GM08714 (cell line): ENCODE data around the gene RILPL1.
"Not testable (repeated sequence)": the region's sequence is repeated elsewhere in the genome, so short reads cannot be mapped to it uniquely, and the experiment has no call there.

ENCODE experiments used
- H3K4me3 ChIP-seq: fragments of 200-500 bp; sonication (Bioruptor generic); 2 replicates; pipeline ENCODE4 v1.5.1; 2014; ENCODE audit warnings: mild to moderate bottlenecking, low read length, inconsistent platforms
- ZNF274 ChIP-seq: IDR thresholded peaks from 2 replicates; pipeline ENCODE4 v1.6.1; 2012; ENCODE audit warnings: mild to moderate bottlenecking, low read depth, low read length

RILPL1 gene

DNA sequence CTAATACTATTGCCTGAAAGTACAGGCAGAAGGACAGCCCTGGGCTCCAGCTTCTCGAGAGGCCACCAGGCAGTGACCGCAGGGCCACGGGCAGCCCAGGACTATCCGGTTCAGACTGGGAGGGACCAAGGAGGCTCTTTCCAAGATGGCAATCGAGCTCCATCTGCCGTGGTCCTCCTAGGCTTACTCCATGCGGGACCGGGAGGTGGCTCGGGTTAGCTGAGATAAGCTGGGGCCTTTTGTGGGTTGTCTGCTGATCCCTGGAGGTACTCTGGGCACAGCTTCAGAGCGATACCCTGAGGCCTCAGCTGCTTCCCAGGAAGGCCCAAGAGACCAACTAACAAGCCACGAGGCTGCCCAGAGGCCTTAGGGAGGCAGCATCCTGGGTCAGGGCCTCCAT lies 42.5 kb downstream of the RILPL1 start:
- TF ChIP-seq ZNF274 = no peak
- no peak overlapping the region for H3K4me3 ChIP-seq

DNA sequence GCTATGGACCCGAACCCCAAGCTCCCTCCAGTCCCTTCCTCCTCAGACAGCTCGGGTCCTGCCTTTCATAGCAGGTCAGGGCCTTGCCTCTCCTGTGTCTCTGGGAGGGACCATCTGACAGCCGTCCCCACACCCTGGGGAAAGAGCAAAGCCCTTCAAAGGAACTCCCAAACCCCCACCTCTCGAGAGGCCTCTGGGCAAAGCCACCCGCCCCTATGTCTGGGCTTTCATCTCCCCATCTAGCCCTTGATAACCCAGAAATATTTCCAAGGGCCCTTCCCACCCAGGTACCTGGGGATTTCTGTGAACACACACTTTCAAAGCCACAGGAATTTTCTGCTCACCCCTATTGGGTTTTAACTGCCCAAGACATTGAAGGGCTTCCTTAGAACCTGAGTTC lies 43.4 kb downstream of the RILPL1 start:
- TF ChIP-seq ZNF274 = no peak
- H3K4me3 ChIP-seq = no peak overlapping the region

DNA sequence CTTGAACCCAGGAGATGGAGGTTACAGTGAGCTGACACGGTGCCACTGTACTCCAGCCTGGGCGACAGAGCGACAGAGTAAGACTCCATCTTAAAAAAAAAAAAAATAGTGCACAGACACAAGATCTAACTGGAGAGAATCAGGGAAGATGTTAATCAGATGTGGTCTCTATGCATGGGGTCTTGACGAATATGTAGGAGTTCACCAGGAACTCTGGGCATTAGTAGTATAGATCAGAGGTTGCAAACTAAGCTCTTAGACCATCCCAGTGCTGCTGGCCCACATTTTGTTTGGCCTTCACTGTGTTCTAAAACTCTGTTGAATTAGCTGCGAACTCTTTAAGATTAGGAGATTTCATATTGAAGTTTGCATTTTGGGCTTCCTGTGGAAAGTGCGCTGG lies 43.9 kb downstream of the RILPL1 start:
- TF ChIP-seq ZNF274 = no peak
- no peak overlapping the region for H3K4me3 ChIP-seq

DNA sequence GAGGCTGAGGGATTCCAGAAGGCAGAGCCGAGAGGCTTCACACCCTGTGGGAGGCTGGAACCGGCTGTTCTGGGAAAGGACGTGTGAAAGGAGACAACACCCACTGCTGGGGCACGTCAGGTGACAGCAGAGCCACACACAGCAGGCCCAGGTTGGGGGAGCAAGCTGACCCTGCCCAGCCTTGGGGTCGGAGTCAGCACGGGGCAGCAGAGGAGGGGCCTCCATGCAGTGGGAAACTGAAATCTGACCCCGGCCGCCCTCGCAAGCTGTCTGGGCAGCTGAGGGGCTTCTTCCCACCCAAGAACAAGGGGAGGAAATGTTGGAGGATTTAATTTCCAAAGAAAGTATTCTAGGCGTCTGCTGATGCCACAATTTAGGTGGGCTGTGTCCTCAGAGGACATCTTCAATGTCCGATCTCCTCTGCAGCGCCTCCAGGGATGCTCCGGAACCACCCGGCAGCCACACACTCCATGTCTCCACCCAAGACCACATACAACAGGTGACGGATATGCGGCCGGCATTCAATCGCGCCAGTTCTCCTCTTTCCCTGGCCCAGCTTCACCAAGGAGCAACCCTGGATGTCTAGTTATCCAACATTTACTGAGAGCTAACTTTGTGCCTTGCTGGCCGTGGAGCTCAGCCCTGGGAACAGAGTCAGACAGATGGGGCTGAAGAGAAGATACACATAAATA lies 44.8 kb downstream of the RILPL1 start:
- no peak overlapping the region for H3K4me3 ChIP-seq
- TF ChIP-seq ZNF274 = no peak

DNA sequence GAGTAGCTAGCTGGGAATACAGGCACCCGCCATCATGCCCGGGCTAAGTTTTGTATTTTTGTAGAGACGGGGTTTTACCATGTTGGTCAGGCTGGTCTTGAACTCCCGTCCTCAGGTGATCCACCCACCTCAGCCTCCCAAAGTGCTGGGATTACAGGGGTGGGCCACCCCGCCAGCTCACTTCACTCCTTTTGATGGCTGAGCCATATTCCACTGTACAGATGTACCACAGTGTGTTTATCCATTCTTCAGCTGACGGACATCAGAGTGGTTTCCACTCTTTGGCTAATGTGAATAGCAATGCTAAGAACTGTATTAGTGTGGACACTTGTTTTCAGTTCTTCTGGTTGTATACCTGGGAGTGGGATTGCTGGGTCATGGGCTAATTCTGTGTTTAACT lies 46.1 kb downstream of the RILPL1 start:
- no peak for TF ChIP-seq ZNF274
- H3K4me3 ChIP-seq = no peak overlapping the region

DNA sequence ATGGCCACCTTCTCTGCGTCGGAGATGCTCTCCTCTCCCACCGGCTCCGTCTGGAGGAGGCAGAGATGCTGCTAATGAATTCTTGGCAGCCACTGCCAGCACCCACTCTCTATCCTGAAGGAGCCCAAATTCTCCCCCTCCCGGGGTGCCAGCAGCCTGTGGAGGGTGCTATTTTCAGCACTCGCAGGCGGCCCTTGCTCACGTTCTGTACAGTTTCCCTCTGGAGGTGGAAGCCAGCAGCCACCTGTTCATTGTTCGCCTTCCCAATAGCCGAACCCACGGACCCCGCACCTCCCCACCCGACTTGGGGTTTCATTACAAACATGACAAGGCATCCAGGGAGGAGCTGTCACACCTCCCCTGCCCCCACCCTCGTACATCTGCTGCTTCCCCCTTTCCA lies 47.8 kb downstream of the RILPL1 start:
- H3K4me3 ChIP-seq = no peak overlapping the region
- TF ChIP-seq ZNF274 = no peak

DNA sequence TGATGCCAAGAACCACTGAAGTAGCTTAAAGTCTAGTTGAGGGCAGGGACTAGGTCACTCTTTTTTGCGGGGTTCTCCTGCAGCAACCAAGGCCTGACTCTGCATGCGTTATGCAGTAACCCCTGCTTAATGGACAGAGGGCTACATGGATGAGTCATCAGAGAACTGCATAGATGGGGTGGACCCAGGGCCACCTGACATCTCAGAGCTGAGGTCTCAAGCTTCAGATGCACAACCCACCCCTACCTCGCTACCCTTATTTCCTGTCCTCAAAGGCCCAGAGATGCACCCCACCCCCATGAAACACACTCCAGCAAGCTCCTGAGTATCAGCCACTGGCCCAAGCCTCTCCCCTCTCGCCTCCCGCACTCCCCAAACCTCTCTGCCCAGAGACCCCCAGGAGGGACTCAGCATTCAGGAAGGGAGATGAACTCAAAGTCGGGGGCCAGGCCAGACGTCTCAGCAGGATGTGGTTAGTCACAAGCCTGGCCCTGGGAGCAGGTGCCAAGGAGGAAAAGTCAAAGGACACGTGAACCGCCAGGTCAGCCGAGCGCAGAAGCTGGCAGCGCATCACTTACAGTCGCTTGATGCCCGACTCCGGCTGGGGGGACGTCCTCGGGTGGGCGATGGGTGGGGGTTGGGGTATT lies 49.8 kb downstream of the RILPL1 start:
- no peak for TF ChIP-seq ZNF274
- no peak overlapping the region for H3K4me3 ChIP-seq

DNA sequence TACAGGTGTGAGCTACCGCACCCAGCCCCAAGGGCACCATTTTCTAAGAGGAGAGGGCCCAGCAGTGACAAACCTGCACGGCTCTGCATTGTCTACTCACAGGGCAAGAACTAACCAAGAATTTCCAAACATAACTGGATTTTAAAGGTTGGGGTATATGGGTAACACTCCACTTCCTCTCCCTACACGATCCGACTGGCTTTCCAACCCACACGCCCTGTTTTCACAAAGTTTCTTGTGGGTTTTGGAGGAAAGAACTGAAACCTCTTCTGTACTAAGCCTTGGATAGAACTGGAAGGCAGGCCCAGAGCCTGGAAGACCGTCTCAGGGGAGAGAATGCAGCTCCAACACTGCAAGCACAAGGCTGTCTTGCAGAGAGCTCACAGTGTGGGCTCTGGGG lies 50.6 kb downstream of the RILPL1 start:
- no peak for TF ChIP-seq ZNF274
- no peak overlapping the region for H3K4me3 ChIP-seq

DNA sequence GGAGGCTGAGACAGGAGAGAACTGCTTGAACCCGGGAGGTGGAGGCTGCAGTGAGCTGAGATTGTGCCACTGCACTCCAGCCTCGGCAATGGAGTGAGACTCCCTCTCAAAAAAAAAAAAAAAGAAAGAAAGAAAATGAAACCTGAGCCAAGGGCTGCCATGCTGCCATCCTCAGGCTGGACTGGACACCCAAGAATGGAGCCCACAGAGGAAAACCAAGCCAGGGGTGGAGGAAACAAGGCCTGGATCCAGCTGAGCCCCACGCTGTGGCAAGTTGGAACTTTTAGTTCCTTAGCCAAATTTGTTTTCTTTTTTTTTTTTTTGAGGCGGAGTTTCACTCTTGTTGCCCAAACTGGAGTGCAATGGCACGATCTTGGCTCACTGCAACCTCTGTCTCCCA lies 52.3 kb downstream of the RILPL1 start:
- H3K4me3 ChIP-seq = not testable (repeated sequence)

DNA sequence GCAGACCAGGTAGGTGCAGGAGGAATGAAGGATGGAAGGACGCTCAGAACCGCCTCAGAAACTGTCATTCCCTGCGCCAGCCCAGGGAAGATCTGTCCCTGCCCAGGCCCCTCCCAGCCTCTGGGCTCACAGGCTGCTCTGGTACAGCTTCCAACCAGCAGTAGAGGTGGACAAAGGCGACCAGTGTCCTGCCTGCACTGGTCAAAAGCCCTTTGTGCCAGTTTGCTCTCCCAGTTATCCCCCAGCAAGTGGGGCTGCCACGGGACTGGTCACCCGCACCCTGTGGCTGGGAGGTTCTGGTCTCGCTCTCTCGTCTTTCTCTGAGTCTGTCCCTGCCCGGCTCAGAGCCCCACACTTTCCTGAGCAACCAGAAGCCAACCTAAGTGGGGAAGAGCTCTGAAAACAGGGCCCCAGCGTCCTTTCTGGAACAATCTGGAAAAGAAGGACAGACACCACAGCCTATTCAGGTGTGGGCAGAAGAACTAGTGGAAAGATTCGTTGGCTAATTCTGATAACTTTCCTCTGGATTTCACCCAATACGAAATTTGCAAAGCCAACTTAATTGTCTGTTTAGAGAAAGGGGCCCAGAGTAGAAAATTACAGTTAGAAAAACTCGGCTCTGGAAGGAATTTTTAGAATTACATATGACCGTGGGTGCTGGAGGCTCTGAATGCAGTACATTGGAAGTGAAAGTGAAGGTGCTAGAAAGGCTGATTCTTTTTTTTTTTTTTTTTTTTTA lies 53.9 kb downstream of the RILPL1 start:
- H3K4me3 ChIP-seq = no peak overlapping the region
- TF ChIP-seq ZNF274 = no peak

DNA sequence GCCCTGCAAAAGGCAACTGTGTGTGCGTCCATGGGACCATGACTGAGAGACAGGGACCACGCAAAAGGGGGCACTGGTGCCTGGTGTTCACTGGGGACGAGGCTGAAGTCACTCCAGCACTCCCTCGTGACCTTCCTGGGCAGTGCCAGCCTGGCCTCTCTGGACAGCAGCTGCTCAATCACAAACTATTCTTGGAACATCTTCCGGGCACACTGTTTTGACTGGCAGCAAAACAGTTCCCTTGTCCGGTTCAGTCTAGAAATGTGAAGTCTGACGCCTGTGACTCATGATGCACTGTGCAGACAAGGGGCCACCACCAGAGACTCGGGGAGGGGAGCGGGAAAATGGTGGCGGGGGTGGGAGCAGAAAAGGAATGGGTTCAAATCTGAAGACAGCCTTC lies 54.8 kb downstream of the RILPL1 start:
- no peak overlapping the region for H3K4me3 ChIP-seq
- TF ChIP-seq ZNF274 = no peak

DNA sequence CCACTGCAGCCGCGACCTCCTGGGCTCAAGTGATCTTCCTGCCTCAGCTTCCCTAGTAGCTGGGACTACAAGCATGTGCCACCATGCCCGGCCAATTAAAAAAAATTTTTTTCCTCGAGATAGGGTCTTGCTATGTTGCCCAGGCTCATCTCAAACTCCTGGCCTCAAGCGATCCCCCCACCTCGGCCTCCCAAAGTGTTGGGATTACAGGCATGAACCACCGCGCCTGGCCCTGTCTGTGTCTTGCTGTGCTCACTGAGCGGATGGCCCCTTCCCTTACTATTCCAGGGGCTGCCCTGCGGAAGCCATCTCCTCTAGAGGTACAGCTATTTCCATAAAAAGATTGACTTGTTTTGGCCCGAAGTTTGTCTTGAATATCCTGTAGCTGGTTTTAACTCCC lies 55.5 kb downstream of the RILPL1 start:
- TF ChIP-seq ZNF274 = no peak
- H3K4me3 ChIP-seq = no peak overlapping the region

DNA sequence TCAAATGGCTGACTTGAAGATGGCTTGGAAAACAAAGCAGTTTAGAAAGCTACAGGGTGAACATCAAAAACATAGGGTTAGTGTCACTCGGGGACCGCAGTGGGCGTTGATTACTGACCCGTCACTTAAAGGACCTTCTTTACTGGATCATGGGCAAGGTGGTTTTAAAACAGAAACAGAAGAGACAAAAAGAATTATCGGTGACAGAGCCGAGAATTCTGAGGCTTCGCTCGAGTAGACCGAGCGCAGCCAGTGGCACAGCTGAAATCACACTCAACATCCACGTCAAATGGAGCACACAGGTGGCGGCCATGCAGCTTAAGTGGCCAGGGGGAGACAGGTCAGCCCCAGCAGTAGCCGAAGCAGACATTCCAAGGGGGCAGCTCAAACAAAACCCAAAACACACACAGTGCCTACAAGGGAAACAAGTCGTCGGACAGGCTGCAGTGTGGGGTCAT lies 58.2 kb downstream of the RILPL1 start:
- no peak overlapping the region for H3K4me3 ChIP-seq
- no peak for TF ChIP-seq ZNF274

DNA sequence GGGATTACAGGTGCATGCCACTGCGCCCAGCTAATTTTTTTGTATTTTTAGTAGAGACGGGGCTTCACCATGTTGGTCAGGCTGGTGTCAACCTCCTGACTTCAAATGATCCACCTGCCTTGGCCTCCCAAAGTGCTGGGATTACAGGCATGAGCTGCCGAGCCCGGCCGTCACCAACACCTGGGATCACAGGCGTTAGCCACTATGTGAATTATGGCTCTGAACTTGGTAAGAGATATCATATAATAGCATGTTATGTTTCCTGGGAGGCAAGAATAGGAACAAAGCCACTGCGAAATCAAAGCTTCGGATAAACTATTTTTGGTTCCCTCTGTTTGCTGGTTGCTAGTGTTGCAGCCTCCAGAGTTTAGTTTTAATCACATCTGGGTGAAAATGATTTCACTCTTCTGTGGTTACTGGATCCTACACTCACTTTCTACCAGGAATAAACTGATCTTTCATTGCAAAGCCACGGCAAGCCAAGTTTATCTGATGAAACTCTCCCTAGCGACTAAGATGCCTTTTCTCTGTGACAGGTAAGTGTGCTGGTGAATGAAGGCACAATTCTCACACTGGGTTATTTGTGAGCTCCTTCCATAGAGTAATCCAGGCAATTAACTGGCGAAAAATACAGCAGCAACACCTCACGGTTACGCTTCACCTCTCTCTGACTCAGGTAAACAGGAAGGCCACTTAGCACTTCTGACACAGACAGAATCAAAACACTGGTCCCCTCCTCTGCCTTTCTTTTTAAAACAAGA lies 58.9 kb downstream of the RILPL1 start:
- TF ChIP-seq ZNF274 = no peak
- no peak overlapping the region for H3K4me3 ChIP-seq

DNA sequence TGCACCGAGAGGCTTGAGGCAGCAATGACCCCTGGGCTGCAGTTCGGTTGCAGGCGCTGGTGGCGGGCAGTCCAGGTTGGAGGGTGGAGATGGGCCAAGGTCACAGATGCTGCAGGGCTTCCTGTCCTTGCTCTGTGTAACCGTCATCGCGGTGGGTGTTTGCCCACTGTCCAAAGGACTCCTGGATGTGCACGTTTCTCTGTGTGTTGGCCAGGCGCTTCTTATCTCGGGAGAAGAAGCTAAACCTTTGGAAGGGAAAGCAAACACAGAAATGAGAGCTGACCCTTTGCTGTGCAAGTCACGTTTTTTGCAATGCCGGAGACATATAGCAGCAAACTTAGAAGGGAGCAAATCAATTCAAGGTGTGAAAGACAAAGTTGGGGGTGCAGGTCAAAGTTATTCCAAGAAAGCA lies 61.1 kb downstream of the RILPL1 start:
- no peak for TF ChIP-seq ZNF274
- H3K4me3 ChIP-seq = no peak overlapping the region
